Transverse colon (tissue), 4 donors: ENCODE measurements around the gene NRP1.

Experiments
- EP300 ChIP-seq: sonication (generic); formaldehyde crosslinking; IDR thresholded peaks from one replicate; pipeline ENCODE4 v1.6.1; 2017; ENCODE audit warnings: antibody characterized with exemption, low read depth
- POLR2A ChIP-seq: fragments of 450-650 bp; IDR thresholded peaks from one replicate; pipeline ENCODE4 v1.6.1; 2016; ENCODE audit warnings: antibody characterized with exemption, mild to moderate bottlenecking, moderate library complexity
- POLR2AphosphoS5 ChIP-seq, 3 donors: sonication (generic); formaldehyde crosslinking; IDR thresholded peaks; one replicate each; pipeline ENCODE4 v1.6.1; 2016; ENCODE audit warnings: antibody characterized with exemption in 3 of 3
- TF ChIP-seq, protein P1 (sequence below), 5 experiments: fragments of 200-600 bp in 3 of 5; fragments of 450-650 bp in 2 of 5; sonication (generic) in 3 of 5; IDR thresholded peaks; 1 replicate in 2 of 5; 2 replicates in 3 of 5; pipeline ENCODE4 v1.5.1; 2016 to 2017; ENCODE audit warnings: antibody characterized with exemption in 5 of 5, inconsistent platforms in 3 of 5, mild to moderate bottlenecking in 2 of 5, moderate library complexity in 1 of 5

DNA sequence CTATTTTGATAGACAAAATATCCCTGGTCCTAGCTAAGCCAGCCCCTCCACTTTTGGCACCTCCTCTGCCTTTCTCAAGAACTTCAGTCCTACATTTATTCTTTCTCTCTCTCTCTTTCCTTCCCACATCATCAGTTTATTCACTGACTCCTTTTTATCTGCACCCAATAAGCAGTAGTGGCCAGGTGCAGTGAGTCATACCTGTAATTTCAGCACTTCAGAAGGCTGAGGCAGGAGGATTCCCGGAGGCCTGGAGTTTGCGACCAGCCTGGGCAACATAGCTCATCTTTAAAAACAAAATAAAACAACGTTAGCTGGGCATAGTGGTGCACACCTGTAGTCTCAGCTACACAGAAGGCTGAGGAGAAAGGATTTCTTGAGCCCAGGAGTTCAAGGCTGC is 19.4 kb upstream of the NRP1 start:
- TF ChIP-seq, protein P1, sequence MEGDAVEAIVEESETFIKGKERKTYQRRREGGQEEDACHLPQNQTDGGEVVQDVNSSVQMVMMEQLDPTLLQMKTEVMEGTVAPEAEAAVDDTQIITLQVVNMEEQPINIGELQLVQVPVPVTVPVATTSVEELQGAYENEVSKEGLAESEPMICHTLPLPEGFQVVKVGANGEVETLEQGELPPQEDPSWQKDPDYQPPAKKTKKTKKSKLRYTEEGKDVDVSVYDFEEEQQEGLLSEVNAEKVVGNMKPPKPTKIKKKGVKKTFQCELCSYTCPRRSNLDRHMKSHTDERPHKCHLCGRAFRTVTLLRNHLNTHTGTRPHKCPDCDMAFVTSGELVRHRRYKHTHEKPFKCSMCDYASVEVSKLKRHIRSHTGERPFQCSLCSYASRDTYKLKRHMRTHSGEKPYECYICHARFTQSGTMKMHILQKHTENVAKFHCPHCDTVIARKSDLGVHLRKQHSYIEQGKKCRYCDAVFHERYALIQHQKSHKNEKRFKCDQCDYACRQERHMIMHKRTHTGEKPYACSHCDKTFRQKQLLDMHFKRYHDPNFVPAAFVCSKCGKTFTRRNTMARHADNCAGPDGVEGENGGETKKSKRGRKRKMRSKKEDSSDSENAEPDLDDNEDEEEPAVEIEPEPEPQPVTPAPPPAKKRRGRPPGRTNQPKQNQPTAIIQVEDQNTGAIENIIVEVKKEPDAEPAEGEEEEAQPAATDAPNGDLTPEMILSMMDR (IDR thresholded peaks at IDR 0.05) = no peak
- TF ChIP-seq POLR2A (no peak), POLR2AphosphoS5 (IDR thresholded peaks at IDR 0.05) (no peak), EP300 (no peak)
